Liver (tissue), 9 donors: ENCODE results near the gene ABHD14A. TPM values are rescaled to one million over a fixed set of nuclear protein-coding genes. Genes with fewer than 3 reads are reported as not detected.

Experiments used
- DNase-seq: peaks from one replicate; pipeline ENCODE4 v3.0.0-alpha.2; 2017; ENCODE audit warnings: low spot score
- H3K27ac ChIP-seq, 2 donors: one replicate each; pipeline ENCODE4 v1.7.0; 2013; ENCODE audit warnings: inconsistent platforms in 2 of 2, low read length in 2 of 2, control low read depth in 1 of 2, low read depth in 1 of 2, mild to moderate bottlenecking in 1 of 2
- H3K27me3 ChIP-seq, 4 donors: one replicate each; pipeline versions ENCODE4 v1.6.1 to v1.7.0; 2013; ENCODE audit warnings: low read length in 3 of 4, inconsistent platforms in 1 of 4, mild to moderate bottlenecking in 1 of 4, moderate library complexity in 1 of 4; ENCODE audit not compliant: control insufficient read depth in 4 of 4, insufficient read depth in 4 of 4
- H3K36me3 ChIP-seq, 4 donors: one replicate each; pipeline versions ENCODE4 v1.6.1 to v1.7.0; 2013; ENCODE audit warnings: low read length in 3 of 4, mild to moderate bottlenecking in 3 of 4, low read depth in 1 of 4, moderate library complexity in 1 of 4; ENCODE audit not compliant: control insufficient read depth in 4 of 4, insufficient read depth in 3 of 4
- H3K4me1 ChIP-seq, 4 donors: one replicate each; pipeline versions ENCODE4 v1.6.1 to v1.7.0; 2013; ENCODE audit warnings: low read length in 3 of 4, mild to moderate bottlenecking in 3 of 4, moderate library complexity in 1 of 4; ENCODE audit not compliant: control insufficient read depth in 4 of 4, insufficient read depth in 4 of 4
- H3K4me3 ChIP-seq, 3 donors: one replicate each; pipeline versions ENCODE4 v1.6.1 to v1.7.0; 2013; ENCODE audit warnings: low read length in 3 of 3, control low read depth in 1 of 3, low read depth in 1 of 3, mild to moderate bottlenecking in 1 of 3
- H3K9ac ChIP-seq, 2 donors: one replicate each; pipeline ENCODE4 v1.7.0; 2013; ENCODE audit warnings: low read length in 2 of 2, mild to moderate bottlenecking in 2 of 2, moderate library complexity in 2 of 2, control low read depth in 1 of 2, low read depth in 1 of 2
- H3K9me3 ChIP-seq, 4 donors: one replicate each; pipeline versions ENCODE4 v1.6.1 to v1.7.0; 2013; ENCODE audit warnings: low read length in 3 of 4; ENCODE audit not compliant: control insufficient read depth in 4 of 4
- ATF3 ChIP-seq: IDR thresholded peaks from 2 replicates; pipeline ENCODE4 v1.6.1; 2016; ENCODE audit warnings: antibody characterized with exemption
- CTCF ChIP-seq: fragments of 150-350 bp; IDR thresholded peaks from 2 replicates; pipeline ENCODE4 v1.5.1; 2017; ENCODE audit warnings: improper control_type of control experiment, low read depth, low read length; ENCODE audit not compliant: missing input control
- EGR1 ChIP-seq, 2 donors: IDR thresholded peaks; 2 replicates each; pipeline ENCODE4 v1.6.1; 2016 to 2018; ENCODE audit warnings: antibody characterized with exemption in 2 of 2, low read depth in 2 of 2
- FOXA1 ChIP-seq: IDR thresholded peaks from 2 replicates; pipeline ENCODE4 v1.6.1; 2016; ENCODE audit warnings: antibody characterized with exemption
- GABPA ChIP-seq, 2 donors: IDR thresholded peaks in 1 of 2; conservative IDR thresholded peaks in 1 of 2; 2 replicates each; pipeline ENCODE4 v1.6.1; 2016; ENCODE audit warnings: antibody characterized with exemption in 2 of 2, mild to moderate bottlenecking in 1 of 2, moderate library complexity in 1 of 2
- HNF4A ChIP-seq, 2 donors: conservative IDR thresholded peaks; 2 replicates each; pipeline ENCODE4 v1.6.1; 2016; ENCODE audit warnings: antibody characterized with exemption in 2 of 2, mild to moderate bottlenecking in 2 of 2
- HNF4G ChIP-seq: IDR thresholded peaks from 2 replicates; pipeline ENCODE4 v1.6.1; 2016; ENCODE audit warnings: antibody characterized with exemption
- MAX ChIP-seq: IDR thresholded peaks from 2 replicates; pipeline ENCODE4 v1.6.1; 2016; ENCODE audit warnings: antibody characterized with exemption
- NR2F2 ChIP-seq: IDR thresholded peaks from 2 replicates; pipeline ENCODE4 v1.6.1; 2016; ENCODE audit warnings: antibody characterized with exemption
- RAD21 ChIP-seq, 2 donors: IDR thresholded peaks; 2 replicates each; pipeline ENCODE4 v1.6.1; 2016; ENCODE audit warnings: antibody characterized with exemption in 2 of 2, mild to moderate bottlenecking in 2 of 2
- TAF1 ChIP-seq: conservative IDR thresholded peaks from 2 replicates; pipeline ENCODE4 v1.6.1; 2016; ENCODE audit warnings: antibody characterized with exemption, mild to moderate bottlenecking
- YY1 ChIP-seq: IDR thresholded peaks from 2 replicates; pipeline ENCODE4 v1.6.1; 2016; ENCODE audit warnings: antibody characterized with exemption, mild to moderate bottlenecking
- WGBS: extraction: QIAGEN DNeasy Blood & Tissue Kit; methylation state at CpG from one replicate; pipeline ENCODE4 v1.1.7; 2013; 5-methylcytosine and 5-hydroxymethylcytosine counted together
- polyA plus RNA-seq, 2 donors: library from polyadenylated mRNA; stranded (reverse) in 1 of 2; unstranded in 1 of 2; fragments of 200-250 nt in 1 of 2; fragments of >200 nt in 1 of 2; fragmentation: Nextera tagmentation in 1 of 2; extraction: Ambion mirVana in 1 of 2; gene quantifications; one replicate each; pipeline versions ENCODE4 v1.2.1 to v1.2.3, GENCODE V29; 2013 to 2015
- total RNA-seq, 2 donors: library from RNA; depleted of rRNA; stranded (reverse); fragments of >200 nt; gene quantifications; one replicate each; pipeline ENCODE4 v1.2.3, GENCODE V29; 2014
- donor health status: healthy.
- donor health status: healthy.
- donor health status: healthy.
- donor health status: healthy.
- donor health status: healthy.

Gene ABHD14A
- total and polyA plus RNA-seq, 4 donors, result 8.2 to 19.9 (median 13.4) TPM

GRCh38 chr3:51937611-51938450 is 37.0 kb upstream of the ABHD14A start:
- no peak overlapping the region for H3K9ac ChIP-seq
- no peaks in the 10 kb centered on the region for H3K27me3 ChIP-seq
- H3K36me3 ChIP-seq, result peaks cover 18 to 51% (median 34%) of the 10 kb centered on the region in 4 donors
- DNase-seq, result no peak
- no peak overlapping the region for H3K27ac ChIP-seq
- TF ChIP-seq RAD21 (IDR thresholded peaks at IDR 0.05) (no peak), NR2F2 (no peak), HNF4A (conservative IDR thresholded peaks at IDR 0.05) (no peak), CTCF (no peak), EGR1 (IDR thresholded peaks at IDR 0.05; ENCODE audit: low read depth in 2 of 2) (no peak), FOXA1 (no peak), YY1 (no peak), HNF4G (no peak), ATF3 (no peak)
- 92% methylated on average over 13 of the region's 13 CpGs for WGBS
- H3K4me1 ChIP-seq, result peaks cover 5 to 25% (median 17%) of the 10 kb centered on the region in 4 donors
- H3K4me3 ChIP-seq, result no peak overlapping the region
- no peaks in the 10 kb centered on the region for H3K9me3 ChIP-seq

- DNase-seq, result no peak
- 93% methylated on average over 9 of the region's 9 CpGs for WGBS
- H3K36me3 ChIP-seq, result peaks cover 16 to 41% (median 28%) of the 10 kb centered on the region in 4 donors
- H3K4me3 ChIP-seq, result no peak overlapping the region
- H3K27me3 ChIP-seq, result no peaks in the 10 kb centered on the region
- no peak overlapping the region for H3K27ac ChIP-seq
- TF ChIP-seq HNF4A (conservative IDR thresholded peaks at IDR 0.05), result no peak
- no peak for TF ChIP-seq FOXA1
- TF ChIP-seq ATF3, result no peak
- no peak for TF ChIP-seq TAF1
- H3K9ac ChIP-seq, result no peak overlapping the region
- no peaks in the 10 kb centered on the region for H3K9me3 ChIP-seq
- H3K4me1 ChIP-seq, result peaks cover 10 to 31% (median 23%) of the 10 kb centered on the region in 4 donors
These were observed 36.0 kb upstream of the ABHD14A start for GRCh38 chr3:51938780-51939425.

GRCh38 chr3:51940648-51941462 is 34.0 kb upstream of the ABHD14A start:
- no peaks in the 10 kb centered on the region for H3K9me3 ChIP-seq
- peaks cover 10 to 31% (median 23%) of the 10 kb centered on the region in 4 donors for H3K4me1 ChIP-seq
- peak overlapping the region; percentile 79 to 94 (median 81) for H3K4me3 ChIP-seq
- peak overlapping the region; percentile 38 to 70 for H3K9ac ChIP-seq
- H3K27me3 ChIP-seq, result no peaks in the 10 kb centered on the region
- peaks cover 4 to 30% (median 15%) of the 10 kb centered on the region in 4 donors for H3K36me3 ChIP-seq
- TF ChIP-seq NR2F2 (no peak), MAX (no peak), EGR1 (IDR thresholded peaks at IDR 0.05; ENCODE audit: low read depth in 2 of 2) (no peak), GABPA (IDR thresholded peaks at IDR 0.05 in 1 of 2, conservative IDR thresholded peaks at IDR 0.05 in 1 of 2) (no peak), CTCF (no peak), RAD21 (IDR thresholded peaks at IDR 0.05) (no peak), HNF4A (conservative IDR thresholded peaks at IDR 0.05) (no peak)
- H3K27ac ChIP-seq, result no peak overlapping the region
- 33% methylated on average over 13 of the region's 13 CpGs for WGBS
- peak; percentile 25 for DNase-seq
